OCI-LY1 (cell line): ENCODE data around the gene LRIT2.
A peak's percentile ranks its signal among the peaks of the same experiment; 100 is the strongest.

ENCODE experiments used
- H2AFZ ChIP-seq: fragments of 200-600 bp; sonication (generic), shearing (Covaris generic); 2 replicates; pipeline ENCODE4 v1.6.0; 2014; ENCODE audit warnings: antibody characterized with exemption, mild to moderate bottlenecking, low read length
- H3F3A ChIP-seq: fragments of 200-600 bp; sonication (generic), shearing (Covaris generic); 2 replicates; pipeline ENCODE4 v1.6.0; 2014; ENCODE audit warnings: mild to moderate bottlenecking, antibody characterized with exemption, low read length, moderate library complexity; ENCODE audit not compliant: insufficient read depth
- H3K27ac ChIP-seq: fragments of 200-600 bp; sonication (generic); 2 replicates; pipeline ENCODE4 v1.5.1; 2014; ENCODE audit warnings: low read length, mixed run types, mild to moderate bottlenecking, low read depth; ENCODE audit not compliant: poor library complexity, severe bottlenecking
- H3K27me3 ChIP-seq: fragments of 200-600 bp; sonication (generic); 2 replicates; pipeline ENCODE4 v1.6.0; 2014; ENCODE audit warnings: antibody characterized with exemption, mild to moderate bottlenecking, low read length, moderate library complexity; ENCODE audit not compliant: insufficient read depth
- H3K36me3 ChIP-seq: fragments of 200-600 bp; sonication (generic); 2 replicates; pipeline ENCODE4 v1.6.1; 2014; ENCODE audit warnings: mild to moderate bottlenecking, antibody characterized with exemption, low read length, moderate library complexity, mixed read lengths; ENCODE audit not compliant: insufficient read depth
- H3K4me1 ChIP-seq: fragments of 200-600 bp; sonication (generic); 2 replicates; pipeline ENCODE4 v1.5.1; 2014; ENCODE audit warnings: mild to moderate bottlenecking, low read length, moderate library complexity; ENCODE audit not compliant: insufficient read depth, severe bottlenecking
- H3K4me2 ChIP-seq: fragments of 200-600 bp; sonication (generic), shearing (Covaris generic); 2 replicates; pipeline ENCODE4 v1.6.1; 2014; ENCODE audit warnings: low read length
- H3K4me3 ChIP-seq: fragments of 200-600 bp; sonication (generic); 2 replicates; pipeline ENCODE4 v1.5.1; 2014; ENCODE audit warnings: low read length, low read depth, mild to moderate bottlenecking, mixed read lengths; ENCODE audit not compliant: poor library complexity, severe bottlenecking
- H3K79me2 ChIP-seq: fragments of 200-600 bp; shearing (Covaris generic); 2 replicates; pipeline ENCODE4 v1.6.1; 2016; ENCODE audit warnings: mixed run types, low read length, mixed read lengths; ENCODE audit not compliant: insufficient read depth
- H3K9ac ChIP-seq: fragments of 200-600 bp; sonication (generic), shearing (Covaris generic); 2 replicates; pipeline ENCODE4 v1.6.1; 2014; ENCODE audit warnings: mild to moderate bottlenecking, low read length, mixed read lengths
- H3K9me2 ChIP-seq: fragments of 200-600 bp; sonication (generic), shearing (Covaris generic); 2 replicates; pipeline ENCODE4 v1.6.1; 2014; ENCODE audit warnings: low read depth, mild to moderate bottlenecking, low read length, mixed read lengths
- H3K9me3 ChIP-seq: fragments of 200-600 bp; shearing (Covaris generic); 2 replicates; pipeline ENCODE4 v1.6.1; 2014; ENCODE audit warnings: low read length, mixed read lengths
- H4K20me1 ChIP-seq: fragments of 200-600 bp; sonication (generic), shearing (Covaris generic); 2 replicates; pipeline ENCODE4 v1.6.0; 2016; ENCODE audit warnings: mild to moderate bottlenecking, low read length; ENCODE audit not compliant: insufficient read depth
- CTCF ChIP-seq: fragments of 200-600 bp; sonication (generic), shearing (Covaris generic); IDR thresholded peaks from 2 replicates; pipeline ENCODE4 v1.5.1; 2017; ENCODE audit warnings: mild to moderate bottlenecking, antibody characterized with exemption, low read length, moderate library complexity, mixed read lengths
- EZH2 ChIP-seq: fragments of 200-600 bp; sonication (generic), shearing (Covaris generic); IDR thresholded peaks from 2 replicates; pipeline ENCODE4 v1.8.0; 2017; ENCODE audit warnings: borderline replicate concordance, mixed run types, mild to moderate bottlenecking, antibody characterized with exemption, low read length, moderate library complexity, mixed read lengths

LRIT2 gene

GRCh38 chr10:84196083-84196482 is 29.3 kb downstream of the LRIT2 start:
- Histone ChIP-seq H3K27me3 (0 out of 2 replicates have a peak, but pooled peaks cover 14% of the 10 kb centered on the region), H2AFZ (no peak overlapping the region), H3K36me3 (no peaks in the 10 kb centered on the region), H4K20me1 (no peaks in the 10 kb centered on the region), H3K4me1 (peaks cover 6% of the 10 kb centered on the region), H3K9me2 (no peaks in the 10 kb centered on the region), H3K9me3 (no peaks in the 10 kb centered on the region), H3K79me2 (no peaks in the 10 kb centered on the region), H3K9ac (no peak overlapping the region), H3K27ac (no peak overlapping the region), H3K4me2 (no peak overlapping the region), H3K4me3 (no peak overlapping the region), H3F3A (no peaks in the 10 kb centered on the region)
- TF ChIP-seq CTCF (no peak), EZH2 (no peak)

- H3K9me2 ChIP-seq: no peaks in the 10 kb centered on the region
- 0 out of 2 replicates have a peak, but pooled peaks cover 14% of the 10 kb centered on the region for H3K27me3 ChIP-seq
- TF ChIP-seq CTCF (no peak), EZH2 (no peak)
- H3K4me1 ChIP-seq: peaks cover 6% of the 10 kb centered on the region
- H3K4me3 ChIP-seq: peak overlapping the region; percentile 53
- no peaks in the 10 kb centered on the region for H3K36me3 ChIP-seq
- H2AFZ ChIP-seq: no peak overlapping the region
- H3K9me3 ChIP-seq: no peaks in the 10 kb centered on the region
- peak overlapping the region; percentile 70; the same call in 1 of the 2 replicates for H3K4me2 ChIP-seq
- no peaks in the 10 kb centered on the region for H4K20me1 ChIP-seq
- no peak overlapping the region; the same call in 1 of the 2 replicates for H3K9ac ChIP-seq
- no peaks in the 10 kb centered on the region for H3K79me2 ChIP-seq
- no peak overlapping the region for H3K27ac ChIP-seq
- no peaks in the 10 kb centered on the region for H3F3A ChIP-seq
Observed at GRCh38 chr10:84195044-84195830, 30.1 kb downstream of the LRIT2 start.

GRCh38 chr10:84194424-84195043 is 30.8 kb downstream of the LRIT2 start, which contains the start of gene CDHR1:
CDHR1 (plus strand) TSS chr10:84194537; CDS start chr10:84194761, 224 bp downstream.
- TF ChIP-seq CTCF (no peak), EZH2 (no peak)
- no peak within 1 kb of the TSS for H2AFZ ChIP-seq
- H3K27ac ChIP-seq: no peak within 1 kb of the TSS
- no peaks in the 10 kb centered on the region for H3K9me3 ChIP-seq
- 0 out of 2 replicates have a peak, but pooled peaks cover 14% of the 10 kb centered on the region for H3K27me3 ChIP-seq
- H3F3A ChIP-seq: no peaks in the 10 kb centered on the region
- peaks cover 6% of the 10 kb centered on the region for H3K4me1 ChIP-seq
- H3K9me2 ChIP-seq: no peaks in the 10 kb centered on the region
- H3K79me2 ChIP-seq: no peaks in the 10 kb centered on the region
- peak within 1 kb of the TSS; percentile 53 for H3K4me3 ChIP-seq
- H4K20me1 ChIP-seq: no peaks in the 10 kb centered on the region
- peak within 1 kb of the TSS; percentile 41; the same call in 1 of the 2 replicates for H3K9ac ChIP-seq
- no peaks in the 10 kb centered on the region for H3K36me3 ChIP-seq
- H3K4me2 ChIP-seq: peak within 1 kb of the TSS; percentile 70
